DMS79 treated with DMSO at 0.1 percent for 48 hours (cell line): ENCODE measurements around the gene TRIP10.
"Not testable (repeated sequence)": the region's sequence is repeated elsewhere in the genome, so short reads cannot be mapped to it uniquely, and the experiment has no call there.

Experiments
- DNase-seq: peaks from one replicate; lab custom pipeline; 2025; lab: John Stamatoyannopoulos, UW

TRIP10 gene

GRCh38 chr19:6797646-6798045 lies 58.2 kb downstream of the TRIP10 start:
- no peak for DNase-seq

- DNase-seq, result not testable (repeated sequence)
These were observed 60.8 kb downstream of the TRIP10 start for GRCh38 chr19:6800160-6800790.

- DNase-seq, result no peak
These were observed 61.6 kb downstream of the TRIP10 start for GRCh38 chr19:6800991-6801484.
